Mesangial cell (primary cell): ENCODE results near the gene SLC13A2. TPM values are rescaled to one million over a fixed set of nuclear protein-coding genes. Genes with fewer than 3 reads are reported as not detected.

ENCODE experiments used
- total RNA-seq: library from RNA; depleted of rRNA; stranded (reverse); fragments of >200 nt; gene quantifications from 2 replicates; pipeline ENCODE4 v1.2.3, GENCODE V29; 2015

SLC13A2 gene
- total RNA-seq: not detected in 2 replicates

GRCh38 chr17:28473542-28473941, at the start of gene SLC13A2:
SLC13A2 (plus strand) TSS chr17:28473644; CDS start chr17:28473713, 69 bp downstream.

GRCh38 chr17:28505986-28506665, 32.7 kb downstream of the SLC13A2 start, which contains the start of gene FOXN1:
FOXN1 (plus strand) TSS chr17:28506348; CDS start chr17:28523970, 17,622 bp downstream.

Other genes starting within 250 kb of the SLC13A2 start
- 14.7 and 29.7 TPM in 2 replicates for gene TMEM97, start 154.4 kb upstream of the SLC13A2 start, total RNA-seq
- gene IFT20, start 138.2 kb upstream of the SLC13A2 start, total RNA-seq: 20.7 and 32.5 TPM in 2 replicates
- 54.1 and 71.2 TPM in 2 replicates for gene TNFAIP1, start 137.9 kb upstream of the SLC13A2 start, total RNA-seq
- gene POLDIP2, start 116.1 kb upstream of the SLC13A2 start, total RNA-seq: 122 and 145 TPM in 2 replicates
- not detected in 2 replicates for gene SEBOX, start 108.4 kb upstream of the SLC13A2 start, total RNA-seq
- gene VTN, start 103.3 kb upstream of the SLC13A2 start, total RNA-seq: 0.13 TPM in 1 of 2 replicates, not detected in the other
- gene SARM1, start 102.0 kb upstream of the SLC13A2 start, total RNA-seq: 5.4 and 10.8 TPM in 2 replicates
- 1.1 and 5.7 TPM in 2 replicates for gene SLC46A1, start 67.4 kb upstream of the SLC13A2 start, total RNA-seq
- not detected in 2 replicates for gene FOXN1, start 32.7 kb downstream of the SLC13A2 start, total RNA-seq
- 31.9 and 40.9 TPM in 2 replicates for gene UNC119, start 79.0 kb downstream of the SLC13A2 start, total RNA-seq
- gene PIGS, start 97.9 kb downstream of the SLC13A2 start, total RNA-seq: 76.3 and 162 TPM in 2 replicates
- 14.8 and 39.7 TPM in 2 replicates for gene ALDOC, start 103.3 kb downstream of the SLC13A2 start, total RNA-seq
- 3.5 and 84.2 TPM in 2 replicates for gene SPAG5, start 125.4 kb downstream of the SLC13A2 start, total RNA-seq
- gene RSKR, start 140.5 kb downstream of the SLC13A2 start, total RNA-seq: 2.9 and 3.4 TPM in 2 replicates
- 88.4 and 115 TPM in 2 replicates for gene BLTP2, start 171.5 kb downstream of the SLC13A2 start, total RNA-seq
- 51.3 and 64.0 TPM in 2 replicates for gene SDF2, start 188.3 kb downstream of the SLC13A2 start, total RNA-seq
- 29.8 and 44.5 TPM in 2 replicates for gene SUPT6H, start 188.6 kb downstream of the SLC13A2 start, total RNA-seq
- gene PROCA1, start 238.2 kb downstream of the SLC13A2 start, total RNA-seq: 1.0 and 1.6 TPM in 2 replicates
- gene RAB34, start 244.2 kb downstream of the SLC13A2 start, total RNA-seq: 293 and 306 TPM in 2 replicates
- 447 and 480 TPM in 2 replicates for gene RPL23A, start 246.3 kb downstream of the SLC13A2 start, total RNA-seq